Ovary (tissue), 3 donors: ENCODE results near the gene MTCH2.

Experiments
- POLR2A ChIP-seq: fragments of 450-650 bp; IDR thresholded peaks from one replicate; pipeline ENCODE4 v1.6.1; 2017; ENCODE audit warnings: antibody characterized with exemption, mild to moderate bottlenecking, moderate library complexity
- TF ChIP-seq, protein P1 (sequence below), 3 donors: fragments of 450-650 bp in 2 of 3; fragments of 200-600 bp in 1 of 3; IDR thresholded peaks; one replicate each; pipeline versions ENCODE4 v1.5.1 to v1.8.0; 2016 to 2022; ENCODE audit warnings: antibody characterized with exemption in 3 of 3, mild to moderate bottlenecking in 1 of 3
- donor health status: DM: no; HTN: no; CAD: no.

DNA sequence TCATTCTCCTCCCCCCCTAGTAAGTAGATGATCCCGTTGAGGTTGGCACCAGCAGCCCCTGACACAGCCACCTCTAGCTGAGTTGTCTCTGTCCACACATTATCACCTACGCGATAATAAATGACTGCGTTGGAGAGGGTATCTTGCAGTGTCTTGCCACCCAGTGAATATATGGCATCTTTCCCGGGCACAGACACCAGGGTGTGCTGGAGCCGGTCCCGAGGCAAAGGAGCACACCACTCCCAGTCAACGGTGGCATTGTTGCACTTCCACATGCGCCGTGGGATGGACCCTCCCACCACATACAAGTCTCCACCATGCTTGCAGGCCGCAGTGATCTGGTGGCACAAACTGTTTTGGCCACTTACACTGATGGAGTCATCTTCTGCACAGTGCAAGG lies 69.0 kb downstream of the MTCH2 start:
- no peak for TF ChIP-seq POLR2A
- TF ChIP-seq, protein P1, sequence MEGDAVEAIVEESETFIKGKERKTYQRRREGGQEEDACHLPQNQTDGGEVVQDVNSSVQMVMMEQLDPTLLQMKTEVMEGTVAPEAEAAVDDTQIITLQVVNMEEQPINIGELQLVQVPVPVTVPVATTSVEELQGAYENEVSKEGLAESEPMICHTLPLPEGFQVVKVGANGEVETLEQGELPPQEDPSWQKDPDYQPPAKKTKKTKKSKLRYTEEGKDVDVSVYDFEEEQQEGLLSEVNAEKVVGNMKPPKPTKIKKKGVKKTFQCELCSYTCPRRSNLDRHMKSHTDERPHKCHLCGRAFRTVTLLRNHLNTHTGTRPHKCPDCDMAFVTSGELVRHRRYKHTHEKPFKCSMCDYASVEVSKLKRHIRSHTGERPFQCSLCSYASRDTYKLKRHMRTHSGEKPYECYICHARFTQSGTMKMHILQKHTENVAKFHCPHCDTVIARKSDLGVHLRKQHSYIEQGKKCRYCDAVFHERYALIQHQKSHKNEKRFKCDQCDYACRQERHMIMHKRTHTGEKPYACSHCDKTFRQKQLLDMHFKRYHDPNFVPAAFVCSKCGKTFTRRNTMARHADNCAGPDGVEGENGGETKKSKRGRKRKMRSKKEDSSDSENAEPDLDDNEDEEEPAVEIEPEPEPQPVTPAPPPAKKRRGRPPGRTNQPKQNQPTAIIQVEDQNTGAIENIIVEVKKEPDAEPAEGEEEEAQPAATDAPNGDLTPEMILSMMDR (IDR thresholded peaks at IDR 0.05), result no peak
